Mucosa of rectum (tissue), 2 donors: ENCODE data around the gene GRAMD2A.

Experiments
- H3K27ac ChIP-seq, 2 donors: one replicate each; pipeline ENCODE4 v1.7.0; 2013; ENCODE audit warnings: inconsistent platforms in 2 of 2, low read depth in 2 of 2, low read length in 2 of 2
- H3K27me3 ChIP-seq, 2 donors: one replicate each; pipeline ENCODE4 v1.7.0; 2013; ENCODE audit warnings: low read length in 2 of 2; ENCODE audit not compliant: control insufficient read depth in 2 of 2, insufficient read depth in 2 of 2
- H3K36me3 ChIP-seq, 2 donors: one replicate each; pipeline ENCODE4 v1.7.0; 2013; ENCODE audit warnings: low read length in 2 of 2; ENCODE audit not compliant: control insufficient read depth in 2 of 2, insufficient read depth in 2 of 2
- H3K4me1 ChIP-seq, 2 donors: one replicate each; pipeline ENCODE4 v1.7.0; 2013; ENCODE audit warnings: low read length in 2 of 2, mild to moderate bottlenecking in 1 of 2; ENCODE audit not compliant: control insufficient read depth in 2 of 2, insufficient read depth in 2 of 2
- H3K4me3 ChIP-seq, 2 donors: one replicate each; pipeline ENCODE4 v1.7.0; 2013; ENCODE audit warnings: low read length in 2 of 2
- H3K9ac ChIP-seq, 2 donors: one replicate each; pipeline ENCODE4 v1.7.0; 2013; ENCODE audit warnings: low read length in 2 of 2, low read depth in 1 of 2, mild to moderate bottlenecking in 1 of 2
- H3K9me3 ChIP-seq, 2 donors: one replicate each; pipeline ENCODE4 v1.7.0; 2013; ENCODE audit warnings: low read length in 2 of 2; ENCODE audit not compliant: control insufficient read depth in 2 of 2
- donor health status: healthy.
- donor health status: Normal muscosa, but diverticular disease.

The GRAMD2A gene

DNA sequence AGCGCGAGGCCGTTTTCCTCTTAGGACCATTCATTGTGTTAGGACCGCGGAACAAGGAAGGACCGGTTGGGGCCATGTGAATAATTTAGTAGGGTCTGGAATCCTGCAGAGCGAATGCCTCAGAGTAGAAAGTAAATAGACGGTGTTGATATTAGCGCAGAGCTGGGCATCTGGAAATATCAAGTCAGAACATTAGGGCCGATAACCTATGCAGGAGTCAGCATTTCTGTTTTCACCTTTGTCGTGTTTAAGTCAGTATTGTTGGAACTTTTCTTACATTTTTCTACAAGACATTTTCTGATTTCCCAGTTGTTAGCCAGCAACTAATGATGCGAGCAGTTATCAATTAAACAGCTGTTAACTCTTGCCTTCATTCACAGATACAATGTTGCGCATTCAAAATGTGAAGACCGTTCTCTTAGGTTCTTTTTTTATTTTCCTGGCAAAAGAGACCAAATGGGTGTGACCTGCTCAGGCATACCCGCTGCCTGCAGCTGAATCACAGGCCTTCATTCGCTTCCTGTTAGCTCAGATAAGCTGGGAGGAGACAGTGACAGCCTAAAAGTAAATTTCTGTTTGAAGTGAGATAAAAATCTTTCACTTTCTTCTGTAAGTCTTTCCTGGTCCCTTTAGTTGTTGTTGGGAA lies 34.4 kb upstream of the GRAMD2A start:
- H3K9me3 ChIP-seq, result no peaks in the 10 kb centered on the region
- no peaks in the 10 kb centered on the region for H3K36me3 ChIP-seq
- H3K4me1 ChIP-seq, result peaks cover 15 to 30% of the 10 kb centered on the region in 2 donors
- no peaks in the 10 kb centered on the region for H3K27me3 ChIP-seq
- H3K27ac ChIP-seq, result peak overlapping the region; percentile 92 to 98
- H3K4me3 ChIP-seq, result peak overlapping the region; percentile 93 to 96
- peak overlapping the region; percentile 92 to 95 for H3K9ac ChIP-seq

DNA sequence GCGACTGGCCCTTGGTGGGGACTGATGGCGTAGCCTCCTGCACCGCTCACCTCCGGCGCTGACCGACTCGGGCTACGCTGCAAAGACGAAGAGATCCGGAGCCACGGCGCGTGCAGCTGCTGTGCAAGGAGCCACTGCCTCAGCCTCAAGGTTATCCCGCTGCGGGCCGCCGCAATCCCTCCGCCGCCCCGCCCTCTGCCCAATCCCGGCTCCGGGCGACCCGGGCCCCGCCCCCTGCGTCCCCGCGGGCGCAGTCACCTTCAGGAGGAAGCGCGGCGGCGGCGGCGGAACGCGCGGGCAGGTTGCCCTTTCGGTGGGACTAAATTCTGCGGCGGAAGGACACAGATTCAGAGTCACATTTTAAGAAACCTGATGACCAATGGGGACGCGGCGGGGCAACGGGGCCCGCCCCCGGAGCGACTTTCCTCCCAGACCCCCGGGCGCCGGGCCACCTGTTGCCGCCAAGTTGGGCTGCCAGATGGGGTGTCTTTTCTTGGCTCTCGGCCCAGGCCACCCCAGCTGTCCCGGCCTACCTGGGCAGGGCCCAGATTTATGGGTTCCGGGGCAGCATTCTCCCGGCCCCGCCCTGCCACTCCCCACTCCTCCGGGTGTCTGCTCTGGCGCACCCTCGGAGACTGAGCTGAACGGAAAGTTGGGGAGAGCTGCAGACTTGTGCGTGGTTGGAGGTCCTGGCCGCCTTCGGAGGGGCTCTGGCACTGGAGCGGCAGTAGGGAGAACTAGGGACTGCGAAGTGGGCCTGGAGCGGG lies 33.7 kb upstream of the GRAMD2A start, which contains the start of gene PKM:
Gene PKM (minus strand): TSS at position 125 of the 767 bp plus-strand sequence. CDS start 12,093 bp downstream, outside the sequence.
- Histone ChIP-seq H3K36me3 (peaks cover 0 to 3% of the 10 kb centered on the region in 2 donors), H3K4me1 (peaks cover 21 to 36% of the 10 kb centered on the region in 2 donors), H3K27me3 (no peaks in the 10 kb centered on the region), H3K9ac (peak within 1 kb of the TSS; percentile 92 to 95), H3K4me3 (peak within 1 kb of the TSS; percentile 93 to 96), H3K9me3 (no peaks in the 10 kb centered on the region), H3K27ac (peak within 1 kb of the TSS; percentile 92 to 98)

DNA sequence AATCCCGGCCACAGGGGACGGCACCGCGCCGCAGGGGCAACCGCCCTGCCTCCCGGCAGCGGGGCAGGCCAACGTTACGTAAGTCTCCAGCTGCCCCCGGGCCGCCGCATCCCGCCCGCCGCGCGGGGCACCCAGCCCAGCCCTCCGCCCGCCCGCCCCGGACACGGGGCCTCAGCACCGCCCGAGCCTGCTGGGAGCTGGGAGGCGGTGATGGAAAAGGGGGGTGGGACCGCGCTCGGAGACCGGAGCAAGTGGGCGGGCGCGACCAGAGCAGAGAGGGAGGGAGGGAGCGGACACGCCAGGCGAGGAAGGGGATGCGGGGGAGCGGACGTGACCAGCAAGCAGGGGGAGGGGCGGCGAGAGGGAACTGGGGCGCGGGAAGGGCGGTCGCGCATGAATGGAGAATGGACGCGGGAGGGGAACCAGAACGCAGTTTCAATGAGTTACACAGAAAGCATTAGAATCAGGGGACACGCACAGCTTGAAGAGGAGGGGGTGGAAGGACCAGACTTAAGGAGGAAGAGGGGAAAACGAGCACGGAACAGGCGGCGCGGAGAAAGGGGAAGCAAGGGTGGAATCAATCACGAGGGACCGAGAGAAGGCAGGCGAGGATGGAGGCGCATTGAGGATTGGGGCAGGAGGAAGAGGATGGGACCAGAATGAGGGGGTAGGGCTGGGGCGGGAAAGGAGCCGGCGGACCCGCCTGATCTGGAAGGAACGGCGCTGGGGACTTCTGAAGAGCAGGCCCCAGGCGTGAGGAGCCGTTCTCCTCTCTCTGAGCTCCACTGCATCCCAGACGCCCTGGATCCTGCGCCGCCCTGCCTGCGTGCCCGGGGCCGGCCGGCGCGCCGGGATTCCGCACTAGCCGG lies 32.8 kb upstream of the GRAMD2A start:
- peak overlapping the region; percentile 93 to 96 for H3K4me3 ChIP-seq
- H3K4me1 ChIP-seq, result peaks cover 21 to 36% of the 10 kb centered on the region in 2 donors

DNA sequence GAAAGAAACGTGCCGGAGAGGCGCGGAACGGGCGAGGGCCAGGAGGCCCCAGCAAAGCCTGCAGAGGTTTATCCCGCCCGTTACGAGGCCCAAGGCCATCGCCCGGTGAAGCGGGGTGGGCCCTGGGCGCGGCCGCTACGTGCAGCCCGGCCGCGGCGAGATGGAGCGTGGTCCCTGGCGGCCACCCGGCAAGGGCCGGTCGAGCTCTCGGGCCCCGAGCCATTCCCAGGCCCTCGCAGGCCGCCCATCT lies 32.3 kb upstream of the GRAMD2A start:
- peak overlapping the region; percentile 58 to 95 for H3K9ac ChIP-seq
- H3K27ac ChIP-seq, result peak overlapping the region; percentile 92 to 98
- H3K4me1 ChIP-seq, result peaks cover 21 to 36% of the 10 kb centered on the region in 2 donors
- H3K27me3 ChIP-seq, result no peaks in the 10 kb centered on the region
- no peaks in the 10 kb centered on the region for H3K9me3 ChIP-seq
- H3K4me3 ChIP-seq, result peak overlapping the region; percentile 93 to 96
- peaks cover 0 to 3% of the 10 kb centered on the region in 2 donors for H3K36me3 ChIP-seq

More for the DNA sequence above, 32.8 kb upstream of the GRAMD2A start:
- peak overlapping the region; percentile 92 to 98 for H3K27ac ChIP-seq
- no peaks in the 10 kb centered on the region for H3K9me3 ChIP-seq
- peak overlapping the region; percentile 92 to 95 for H3K9ac ChIP-seq
- H3K36me3 ChIP-seq, result peaks cover 0 to 3% of the 10 kb centered on the region in 2 donors
- no peaks in the 10 kb centered on the region for H3K27me3 ChIP-seq

DNA sequence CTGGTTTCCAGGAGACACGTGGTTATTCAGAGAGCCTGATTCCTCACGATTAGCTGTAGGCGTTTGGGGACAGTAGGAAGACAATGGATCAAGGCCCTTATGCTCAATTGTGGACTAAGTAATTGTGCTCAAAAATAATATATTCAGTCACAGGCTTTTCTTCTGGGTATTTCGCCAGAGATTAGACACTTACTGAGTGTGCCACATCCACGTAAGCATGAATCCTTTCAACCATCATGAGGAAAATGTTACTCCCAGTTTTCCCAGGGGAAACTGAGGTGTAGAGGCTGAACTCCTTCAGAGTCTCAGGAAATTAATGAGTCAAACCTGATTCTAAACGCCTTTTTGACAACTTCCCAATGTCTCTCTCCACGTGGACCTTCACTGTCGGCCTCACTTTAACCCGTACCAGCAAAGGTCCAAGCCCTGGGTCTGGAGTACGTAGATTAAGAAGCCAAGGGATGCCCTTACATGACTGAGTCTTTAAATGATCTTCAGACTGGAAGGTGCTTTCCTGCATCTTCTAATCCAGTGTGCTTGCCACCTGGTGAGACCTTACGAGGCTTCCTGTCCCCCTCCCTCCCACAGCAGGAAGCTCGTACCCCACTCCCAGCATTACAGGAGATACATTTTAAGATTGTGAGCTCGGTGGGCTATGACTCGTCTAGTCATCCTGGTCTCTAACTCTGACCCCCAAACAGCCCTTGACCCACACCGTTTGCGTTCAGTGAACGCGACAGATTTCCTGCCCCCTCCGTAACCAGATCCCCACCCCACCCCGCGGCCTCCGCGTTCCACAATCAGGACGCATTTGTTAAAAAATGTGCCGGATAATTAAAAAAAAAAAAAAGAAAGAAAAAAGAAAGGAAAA lies 31.7 kb upstream of the GRAMD2A start:
- Histone ChIP-seq H3K4me1 (peaks cover 21 to 36% of the 10 kb centered on the region in 2 donors), H3K27ac (peak overlapping the region; percentile 92 to 98), H3K27me3 (no peaks in the 10 kb centered on the region), H3K9ac (peak overlapping the region; percentile 58 to 95), H3K9me3 (no peaks in the 10 kb centered on the region), H3K4me3 (peak overlapping the region; percentile 93 to 96), H3K36me3 (peaks cover 0 to 3% of the 10 kb centered on the region in 2 donors)

DNA sequence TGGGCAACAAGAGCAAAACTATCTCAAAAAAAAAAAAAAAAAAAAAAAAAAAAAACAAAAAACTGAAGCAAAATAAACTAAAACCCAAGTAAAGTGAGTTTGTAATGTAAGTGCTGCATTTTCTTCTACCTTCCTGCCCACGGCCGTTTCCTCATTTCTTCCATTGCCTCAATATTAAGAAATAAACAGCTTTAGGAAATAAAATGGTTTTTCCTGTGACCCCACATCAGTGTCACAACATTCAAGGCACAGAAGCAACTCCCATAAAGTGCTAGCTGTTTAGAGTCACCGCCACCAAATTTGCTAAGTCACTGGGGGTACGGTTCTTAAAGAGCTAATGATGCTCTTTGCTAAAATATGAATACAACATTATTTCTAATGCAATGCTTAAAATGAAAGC lies 30.1 kb upstream of the GRAMD2A start:
- H3K27ac ChIP-seq, result peak overlapping the region in 1 of 2 donors; percentile 62
- H3K9ac ChIP-seq, result peak overlapping the region in 1 of 2 donors; percentile 26
- peak overlapping the region in 1 of 2 donors; percentile 93 for H3K4me3 ChIP-seq
- H3K4me1 ChIP-seq, result peaks cover 21 to 35% of the 10 kb centered on the region in 2 donors
- no peaks in the 10 kb centered on the region for H3K27me3 ChIP-seq
- no peaks in the 10 kb centered on the region for H3K9me3 ChIP-seq
- H3K36me3 ChIP-seq, result peaks cover 0 to 5% of the 10 kb centered on the region in 2 donors

DNA sequence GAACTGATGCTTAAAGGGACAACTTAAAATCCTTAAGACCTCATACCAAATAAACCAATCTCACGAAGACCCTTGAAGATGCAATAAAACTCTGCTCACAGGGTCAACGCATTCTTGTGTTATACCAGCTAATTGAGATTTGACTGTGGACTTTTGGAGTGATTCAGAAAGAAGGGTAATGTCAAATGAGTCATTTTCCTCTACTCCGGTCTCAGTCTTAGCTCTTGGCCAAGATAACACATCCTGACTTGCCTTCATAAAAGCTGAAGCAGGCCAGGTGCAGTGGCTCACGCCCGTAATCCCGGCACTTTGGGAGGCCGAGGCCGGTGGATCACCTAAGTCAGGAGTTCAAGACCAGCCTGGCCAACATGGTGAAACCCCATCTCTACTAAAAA lies 29.6 kb upstream of the GRAMD2A start:
- peak overlapping the region; percentile 37 to 64 for H3K27ac ChIP-seq

DNA sequence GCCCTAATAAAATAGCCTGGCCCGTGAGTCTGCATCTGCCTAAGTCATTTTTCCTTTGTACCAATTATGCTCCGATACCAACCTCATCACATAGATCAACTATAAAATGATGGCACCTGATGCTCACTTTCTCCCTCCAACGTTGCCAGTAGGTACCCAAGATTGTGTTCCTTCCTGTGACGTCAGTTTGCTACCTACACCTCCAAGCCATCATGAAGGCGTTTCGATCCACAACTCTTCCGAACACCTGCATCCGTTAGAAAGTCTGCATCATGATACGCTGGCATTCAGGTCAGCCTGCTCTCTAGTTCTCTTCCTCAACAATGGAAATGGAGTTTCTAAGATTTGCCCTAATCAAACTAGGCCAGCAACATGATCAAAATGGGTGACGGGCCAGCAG lies 25.7 kb upstream of the GRAMD2A start:
- Histone ChIP-seq H3K27me3 (no peaks in the 10 kb centered on the region), H3K4me3 (no peak overlapping the region), H3K9me3 (no peaks in the 10 kb centered on the region), H3K27ac (no peak overlapping the region), H3K9ac (no peak overlapping the region), H3K36me3 (peaks cover 15 to 33% of the 10 kb centered on the region in 2 donors), H3K4me1 (peaks cover 9 to 11% of the 10 kb centered on the region in 2 donors)

More for the DNA sequence above, 29.6 kb upstream of the GRAMD2A start:
- Histone ChIP-seq H3K9me3 (no peaks in the 10 kb centered on the region), H3K27me3 (no peaks in the 10 kb centered on the region), H3K4me1 (peaks cover 17 to 30% of the 10 kb centered on the region in 2 donors), H3K36me3 (peaks cover 5 to 7% of the 10 kb centered on the region in 2 donors), H3K4me3 (peak overlapping the region in 1 of 2 donors; percentile 17), H3K9ac (no peak overlapping the region)

DNA sequence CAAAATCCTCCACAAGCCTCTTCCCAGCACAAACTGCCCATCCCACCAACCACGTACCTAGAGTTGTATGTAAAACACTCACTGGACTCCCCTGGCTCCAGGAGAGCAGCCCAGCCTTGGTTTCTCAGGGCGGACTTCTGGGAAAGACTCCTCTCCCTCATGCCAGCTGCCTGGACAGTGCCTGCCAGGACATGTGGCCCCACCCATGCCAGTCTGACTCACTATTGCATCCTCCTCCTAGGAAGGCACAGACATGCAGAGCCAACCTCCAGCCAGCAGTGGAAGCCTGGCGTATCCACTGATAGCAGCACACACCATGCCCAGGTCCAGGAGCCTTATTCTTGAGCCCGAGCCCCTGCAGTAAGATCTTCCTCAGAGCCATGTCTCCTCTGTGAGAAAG lies 24.8 kb upstream of the GRAMD2A start:
- peaks cover 23 to 38% of the 10 kb centered on the region in 2 donors for H3K36me3 ChIP-seq
- H3K27me3 ChIP-seq, result no peaks in the 10 kb centered on the region
- H3K4me3 ChIP-seq, result no peak overlapping the region
- H3K9ac ChIP-seq, result no peak overlapping the region
- no peak overlapping the region for H3K27ac ChIP-seq
- H3K9me3 ChIP-seq, result no peaks in the 10 kb centered on the region
- peaks cover 9% of the 10 kb centered on the region in 2 donors for H3K4me1 ChIP-seq
